Measurements from ENCODE around the gene SAMD8. TPM values are rescaled to one million over a fixed set of nuclear protein-coding genes. Genes with fewer than 3 reads are reported as not detected.
A peak's percentile ranks its signal among the peaks of the same experiment; 100 is the strongest.

The SAMD8 gene
- total RNA-seq, 1 donor from 2014 or later: 42.7 TPM

DNA sequence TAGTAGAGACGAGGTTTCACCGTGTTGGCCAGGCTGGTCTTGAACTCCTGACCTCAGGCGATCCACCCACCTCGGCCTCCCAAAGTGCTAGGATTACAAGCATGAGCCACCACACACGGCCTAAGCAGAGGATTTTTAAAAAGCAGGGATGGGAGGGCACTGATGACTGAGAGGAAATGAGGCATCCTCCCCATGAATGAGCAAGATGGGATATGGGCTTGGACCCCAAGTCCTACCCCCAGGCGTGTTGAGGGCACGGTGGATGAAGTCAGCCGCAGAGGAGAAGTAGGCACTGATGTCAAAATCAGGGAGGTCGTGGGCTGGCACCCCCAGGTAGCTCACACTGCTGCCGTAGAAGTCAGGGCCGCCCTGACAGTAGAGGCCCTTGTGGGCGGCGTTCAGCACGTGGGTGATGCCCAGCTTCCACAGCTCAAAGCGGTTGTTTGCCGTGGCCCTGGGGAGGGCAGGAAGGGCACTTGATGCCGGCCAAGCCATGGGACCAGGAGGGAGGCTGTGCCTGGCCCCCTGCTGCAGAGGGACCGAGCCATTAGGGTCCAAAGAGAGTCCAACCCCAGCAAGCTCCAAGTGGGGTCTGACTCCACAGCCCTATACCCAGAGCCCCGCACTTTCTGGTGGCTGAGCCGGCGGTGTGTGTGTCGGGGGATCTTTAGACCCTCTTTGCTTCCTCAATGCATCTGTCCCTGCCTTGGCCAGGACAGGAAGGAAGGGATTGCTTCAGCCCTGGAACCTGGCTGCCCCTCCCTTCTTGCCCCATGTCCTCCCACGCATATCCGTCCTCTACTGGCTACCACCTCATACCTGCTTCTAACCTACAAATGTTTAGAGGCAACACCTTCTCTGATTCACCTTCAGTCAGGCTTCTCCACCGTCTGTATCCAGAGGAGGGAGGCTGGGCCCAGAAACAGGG is 3.4 kb upstream of the SAMD8 start:
- H3K4me3 ChIP-seq: no peak overlapping the region
- H3K27me3 ChIP-seq: no peaks in the 10 kb centered on the region
- no peak for TF ChIP-seq POLR2A (IDR thresholded peaks at IDR 0.05)
- TF ChIP-seq, protein P1, sequence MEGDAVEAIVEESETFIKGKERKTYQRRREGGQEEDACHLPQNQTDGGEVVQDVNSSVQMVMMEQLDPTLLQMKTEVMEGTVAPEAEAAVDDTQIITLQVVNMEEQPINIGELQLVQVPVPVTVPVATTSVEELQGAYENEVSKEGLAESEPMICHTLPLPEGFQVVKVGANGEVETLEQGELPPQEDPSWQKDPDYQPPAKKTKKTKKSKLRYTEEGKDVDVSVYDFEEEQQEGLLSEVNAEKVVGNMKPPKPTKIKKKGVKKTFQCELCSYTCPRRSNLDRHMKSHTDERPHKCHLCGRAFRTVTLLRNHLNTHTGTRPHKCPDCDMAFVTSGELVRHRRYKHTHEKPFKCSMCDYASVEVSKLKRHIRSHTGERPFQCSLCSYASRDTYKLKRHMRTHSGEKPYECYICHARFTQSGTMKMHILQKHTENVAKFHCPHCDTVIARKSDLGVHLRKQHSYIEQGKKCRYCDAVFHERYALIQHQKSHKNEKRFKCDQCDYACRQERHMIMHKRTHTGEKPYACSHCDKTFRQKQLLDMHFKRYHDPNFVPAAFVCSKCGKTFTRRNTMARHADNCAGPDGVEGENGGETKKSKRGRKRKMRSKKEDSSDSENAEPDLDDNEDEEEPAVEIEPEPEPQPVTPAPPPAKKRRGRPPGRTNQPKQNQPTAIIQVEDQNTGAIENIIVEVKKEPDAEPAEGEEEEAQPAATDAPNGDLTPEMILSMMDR (IDR thresholded peaks at IDR 0.05): no peak
- TF ChIP-seq POLR2AphosphoS5 (IDR thresholded peaks at IDR 0.05; ENCODE audit: insufficient read depth in 1 of 2, low read depth in 1 of 2): no peak
- DNase-seq (ENCODE audit: extremely low spot score in 2 of 2): no peak
- no peaks in the 10 kb centered on the region for H3K9me3 ChIP-seq
- H3K27ac ChIP-seq: no peak overlapping the region
- peaks cover 16% of the 10 kb centered on the region for H3K4me1 ChIP-seq
- H3K36me3 ChIP-seq: no peaks in the 10 kb centered on the region
- intact Hi-C loops (cut with DNase I): no loop called here

DNA sequence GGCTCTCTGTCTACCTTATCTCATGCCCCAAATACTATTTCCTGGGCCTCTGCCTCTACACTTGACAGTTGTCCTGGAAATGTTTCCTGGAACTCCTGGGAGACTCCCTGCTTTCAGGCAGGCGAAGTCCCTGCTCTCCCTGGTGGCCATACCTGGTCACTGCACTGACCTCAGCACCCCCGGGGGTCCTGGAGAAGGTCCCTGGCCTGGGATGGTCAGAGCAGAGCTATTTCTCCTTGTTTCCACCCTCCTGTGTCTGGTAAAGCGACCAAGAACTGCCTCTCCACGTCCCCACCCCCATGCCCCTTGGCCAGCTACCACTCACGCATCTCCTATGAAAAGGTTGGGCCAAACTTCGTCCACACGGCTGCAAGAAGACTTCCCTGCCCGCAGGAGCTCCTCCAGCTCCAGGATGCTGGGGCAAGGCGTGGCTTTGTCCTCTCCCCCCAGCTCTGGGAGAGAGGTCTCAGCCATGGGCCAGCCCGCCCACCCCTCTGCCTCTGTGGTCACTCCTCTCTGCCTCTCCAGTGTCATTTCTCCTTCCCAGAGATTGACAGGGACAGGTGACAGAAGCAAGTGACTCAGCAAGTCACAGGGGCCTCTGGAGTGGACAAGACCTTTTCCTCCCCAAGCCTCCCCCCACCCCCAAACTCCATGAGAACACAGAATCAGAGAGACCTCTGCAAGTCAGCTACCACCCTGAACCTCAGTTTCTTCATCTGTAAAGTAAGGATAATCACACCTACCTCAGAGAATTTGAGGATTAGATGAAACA is 2.6 kb upstream of the SAMD8 start:
- no peak for DNase-seq (ENCODE audit: extremely low spot score in 2 of 2)
- Histone ChIP-seq H3K27ac (no peak overlapping the region), H3K4me1 (peaks cover 25% of the 10 kb centered on the region), H3K4me3 (no peak overlapping the region), H3K27me3 (no peaks in the 10 kb centered on the region), H3K9me3 (no peaks in the 10 kb centered on the region), H3K36me3 (no peaks in the 10 kb centered on the region)
- intact Hi-C loops (cut with DNase I): no loop called here
- TF ChIP-seq, protein P1 (IDR thresholded peaks at IDR 0.05): peak in 1 of 3 experiments; percentile 26
- no peak for TF ChIP-seq POLR2AphosphoS5 (IDR thresholded peaks at IDR 0.05; ENCODE audit: insufficient read depth in 1 of 2, low read depth in 1 of 2)
- no peak for TF ChIP-seq POLR2A (IDR thresholded peaks at IDR 0.05)

GRCh38 chr10:75109459-75109778 is 2.0 kb upstream of the SAMD8 start:
- intact Hi-C loops (cut with DNase I): no loop called here
- no peaks in the 10 kb centered on the region for H3K27me3 ChIP-seq
- peaks cover 30% of the 10 kb centered on the region for H3K4me1 ChIP-seq
- H3K4me3 ChIP-seq: no peak overlapping the region
- DNase-seq (ENCODE audit: extremely low spot score in 2 of 2): no peak
- TF ChIP-seq POLR2A (IDR thresholded peaks at IDR 0.05) (no peak), POLR2AphosphoS5 (IDR thresholded peaks at IDR 0.05; ENCODE audit: insufficient read depth in 1 of 2, low read depth in 1 of 2) (no peak)
- TF ChIP-seq, protein P1 (IDR thresholded peaks at IDR 0.05): no peak
- H3K36me3 ChIP-seq: no peaks in the 10 kb centered on the region
- no peak overlapping the region for H3K27ac ChIP-seq
- H3K9me3 ChIP-seq: no peaks in the 10 kb centered on the region

DNA sequence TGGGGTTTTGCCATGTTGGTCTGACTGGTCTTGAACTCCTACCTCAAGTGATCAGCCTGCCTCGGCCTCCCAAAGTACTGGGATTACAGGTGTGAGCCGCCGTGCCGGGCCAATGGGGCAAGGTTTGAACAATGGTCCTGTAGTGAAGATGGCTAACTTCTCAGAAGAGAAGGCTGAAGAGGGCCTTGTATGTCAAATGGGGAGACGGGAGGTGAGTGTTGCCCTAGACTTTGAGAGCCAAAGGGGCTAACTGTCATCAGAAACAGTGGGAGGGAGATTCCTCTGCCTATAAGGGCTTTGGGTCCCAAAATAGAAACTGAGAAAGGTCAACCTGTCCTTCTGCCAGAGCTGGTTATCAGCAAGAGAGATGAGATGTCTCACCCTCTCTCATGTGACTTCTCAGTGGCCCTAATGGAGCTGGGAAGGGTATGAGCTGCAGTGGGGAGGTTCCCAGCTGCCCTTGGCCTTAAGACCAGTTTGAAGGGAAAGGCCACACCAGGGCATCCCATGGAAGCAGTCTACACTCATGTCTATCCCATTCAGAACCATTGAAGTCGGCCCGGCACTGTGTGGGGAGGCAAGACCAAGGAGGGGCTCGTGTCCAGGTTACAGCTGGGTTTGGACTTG is 1.3 kb upstream of the SAMD8 start:
- intact Hi-C loops (cut with DNase I): loop anchor here (5.0 kb wide), 1 partner anchor 122 kb away; no protein-coding TSS in a partner anchor
- Histone ChIP-seq H3K36me3 (no peaks in the 10 kb centered on the region), H3K4me3 (no peak overlapping the region), H3K27me3 (no peaks in the 10 kb centered on the region), H3K27ac (peak overlapping the region; percentile 99), H3K4me1 (peaks cover 37% of the 10 kb centered on the region), H3K9me3 (no peaks in the 10 kb centered on the region)
- TF ChIP-seq POLR2AphosphoS5 (IDR thresholded peaks at IDR 0.05; ENCODE audit: insufficient read depth in 1 of 2, low read depth in 1 of 2) (no peak), POLR2A (IDR thresholded peaks at IDR 0.05) (no peak)
- TF ChIP-seq, protein P1 (IDR thresholded peaks at IDR 0.05): no peak
- DNase-seq (ENCODE audit: extremely low spot score in 2 of 2): no peak

Data from vagina (tissue), 2 donors.